GM23338 (cell line): ENCODE results near the gene PDE4D. TPM values are rescaled to one million over a fixed set of nuclear protein-coding genes. Genes with fewer than 3 reads are reported as not detected.

Source experiments
- ATAC-seq: fragments of 200-7000 bp; cut with Tn5 transposase; 3 replicates; pipeline ENCODE4 v1.9.1; 2020
- DNase-seq: peaks from one replicate; pipeline ENCODE4 v3.0.0-alpha.2; 2015; ENCODE audit warnings: low spot score
- H2AFZ ChIP-seq: fragments of 200-600 bp; sonication (generic); 2 replicates; pipeline ENCODE4 v1.8.0; 2016; ENCODE audit warnings: antibody characterized with exemption, mild to moderate bottlenecking, moderate library complexity
- H3F3A ChIP-seq: fragments of 200-600 bp; sonication (generic); replicated peaks from 2 replicates; pipeline ENCODE4 v1.8.0; 2017; ENCODE audit warnings: antibody characterized with exemption, mixed run types, low read depth
- H3K27ac ChIP-seq: fragments of 200-600 bp; sonication (generic); 2 replicates; pipeline ENCODE4 v1.6.1; 2016; ENCODE audit warnings: low read depth
- H3K27me3 ChIP-seq: fragments of 200-600 bp; sonication (generic); 2 replicates; pipeline ENCODE4 v1.8.0; 2016; ENCODE audit warnings: mild to moderate bottlenecking, mixed run types, moderate library complexity; ENCODE audit not compliant: insufficient read depth
- H3K36me3 ChIP-seq: fragments of 200-600 bp; sonication (generic); 2 replicates; pipeline ENCODE4 v1.8.0; 2016; ENCODE audit warnings: mild to moderate bottlenecking; ENCODE audit not compliant: insufficient read depth
- H3K4me1 ChIP-seq: fragments of 200-600 bp; sonication (generic); 2 replicates; pipeline ENCODE4 v1.8.0; 2016; ENCODE audit warnings: mild to moderate bottlenecking, moderate library complexity; ENCODE audit not compliant: insufficient read depth
- H3K4me2 ChIP-seq: fragments of 200-600 bp; sonication (generic); 2 replicates; pipeline ENCODE4 v1.7.1; 2017; ENCODE audit warnings: mixed run types
- H3K4me3 ChIP-seq: fragments of 200-600 bp; sonication (generic); 2 replicates; pipeline ENCODE4 v1.6.1; 2016; ENCODE audit warnings: mixed run types
- H3K79me2 ChIP-seq: fragments of 200-600 bp; sonication (generic); replicated peaks from 2 replicates; pipeline ENCODE4 v1.8.0; 2017; ENCODE audit warnings: mild to moderate bottlenecking; ENCODE audit not compliant: insufficient read depth
- H3K9me2 ChIP-seq: fragments of 200-600 bp; sonication (generic); 2 replicates; pipeline ENCODE4 v1.8.0; 2017; ENCODE audit not compliant: insufficient read depth
- H4K20me1 ChIP-seq: fragments of 200-600 bp; sonication (generic); replicated peaks from 2 replicates; pipeline ENCODE4 v1.8.0; 2017; ENCODE audit warnings: mild to moderate bottlenecking; ENCODE audit not compliant: insufficient read depth
- H3K27ac Mint-ChIP-seq: 2 replicates; pipeline ENCODE4 v1.8.0; 2020; ENCODE audit warnings: inconsistent platforms, mild to moderate bottlenecking, moderate library complexity, mixed read lengths
- H3K27me3 Mint-ChIP-seq: 3 replicates; pipeline ENCODE4 v1.8.0; 2022; ENCODE audit warnings: low read depth, mild to moderate bottlenecking, moderate library complexity, mixed read lengths, inconsistent platforms; ENCODE audit not compliant: insufficient read depth, poor library complexity
- H3K36me3 Mint-ChIP-seq: 3 replicates; pipeline ENCODE4 v1.8.0; 2021; ENCODE audit warnings: low read depth, mild to moderate bottlenecking, inconsistent platforms, moderate library complexity, mixed read lengths
- H3K4me1 Mint-ChIP-seq: 3 replicates; pipeline ENCODE4 v1.8.0; 2020; ENCODE audit warnings: mild to moderate bottlenecking, inconsistent platforms, mixed read lengths
- H3K4me3 Mint-ChIP-seq: 3 replicates; pipeline ENCODE4 v1.8.0; 2021; ENCODE audit warnings: moderate library complexity, mild to moderate bottlenecking, inconsistent platforms, mixed read lengths
- H3K9me3 Mint-ChIP-seq: 3 replicates; pipeline ENCODE4 v1.8.0; 2020; ENCODE audit warnings: moderate library complexity, mild to moderate bottlenecking, inconsistent platforms, mixed read lengths
- CREB1 ChIP-seq: fragments of 250-450 bp; sonication (Bioruptor Pico); IDR thresholded peaks from 2 replicates; pipeline ENCODE4 v1.5.0; 2020; ENCODE audit warnings: low read depth, mild to moderate bottlenecking, moderate library complexity
- ETS1 ChIP-seq: IDR thresholded peaks from 2 replicates; pipeline ENCODE4 v1.6.1; 2016; ENCODE audit warnings: antibody characterized with exemption
- POLR2AphosphoS5 ChIP-seq: IDR thresholded peaks from 2 replicates; pipeline ENCODE4 v1.6.1; 2016; ENCODE audit warnings: antibody characterized with exemption, low read depth
- STAT1 ChIP-seq: IDR thresholded peaks from one replicate; pipeline ENCODE4 v1.6.1; 2016; ENCODE audit warnings: antibody characterized with exemption; ENCODE audit not compliant: unreplicated experiment
- ZNF114 ChIP-seq: fragments of 250-450 bp; sonication (Bioruptor Pico); IDR thresholded peaks from 2 replicates; pipeline ENCODE4 v1.5.0; 2020; ENCODE audit warnings: mild to moderate bottlenecking, moderate library complexity
- ZNF462 ChIP-seq: fragments of 250-450 bp; sonication (Bioruptor Pico); IDR thresholded peaks from 2 replicates; pipeline ENCODE4 v1.5.0; 2020; ENCODE audit warnings: mild to moderate bottlenecking, moderate library complexity
- polyA plus RNA-seq: library from polyadenylated mRNA; unstranded; fragments of >200 nt; fragmentation: Nextera tagmentation; extraction: Ambion mirVana; gene quantifications from 2 replicates; pipeline ENCODE4 v1.2.1, GENCODE V29; 2016
- total RNA-seq: library from RNA; depleted of rRNA; stranded (reverse); fragments of >200 nt; shearing (Covaris generic); gene quantifications from 2 replicates; pipeline ENCODE4 v1.2.3, GENCODE V29; 2014

PDE4D gene
- total and polyA plus RNA-seq, 2 experiments from 2014 or later = 2.1 to 4.7 TPM

GRCh38 chr5:59231221-59231931 is 662.1 kb downstream of the PDE4D start (continued):
- TF ChIP-seq ZNF462 (CRISPR knock-in tag) (no peak), STAT1 (no peak), POLR2AphosphoS5 (no peak), CREB1 (CRISPR knock-in tag) (no peak)

- Histone ChIP-seq H3K9me2 (no peaks in the 10 kb centered on the region), H3K4me3 (no peak overlapping the region), H3K27ac (no peak overlapping the region), H4K20me1 (no peaks in the 10 kb centered on the region), H3K27me3 (no peaks in the 10 kb centered on the region), H3K4me2 (no peak overlapping the region), H3K36me3 (no peaks in the 10 kb centered on the region), H3K79me2 (no peaks in the 10 kb centered on the region), H2AFZ (no peak overlapping the region), H3F3A (no peaks in the 10 kb centered on the region), H3K4me1 (no peaks in the 10 kb centered on the region)
- H3K27ac Mint-ChIP-seq = no peak overlapping the region
- no peaks in the 10 kb centered on the region for H3K9me3 Mint-ChIP-seq
- no peaks in the 10 kb centered on the region for H3K36me3 Mint-ChIP-seq
- no peak for ATAC-seq
- DNase-seq = no peak
- H3K4me3 Mint-ChIP-seq = no peak overlapping the region
- no peaks in the 10 kb centered on the region for H3K27me3 Mint-ChIP-seq
- H3K4me1 Mint-ChIP-seq = no peaks in the 10 kb centered on the region
- no peak for TF ChIP-seq ETS1
- no peak for TF ChIP-seq ZNF114 (CRISPR knock-in tag)
- TF ChIP-seq CREB1 (CRISPR knock-in tag) = no peak
- no peak for TF ChIP-seq ZNF462 (CRISPR knock-in tag)
Observed at GRCh38 chr5:59222687-59223511, 670.6 kb downstream of the PDE4D start.
